K562 (cell line): ENCODE results near the gene POLA1. TPM values are rescaled to one million over a fixed set of nuclear protein-coding genes. Genes with fewer than 3 reads are reported as not detected.

Source experiments
- ATAC-seq: fragments of 200-7000 bp; cut with Tn5 transposase; 3 replicates; pipeline ENCODE4 v1.9.1; 2020; ENCODE audit warnings: moderate library complexity
- BruUV-seq: library from RNA; stranded (reverse); fragments of 400-500 nt; replicated peaks from 2 replicates; lab custom pipeline; 2021; lab: Mats Ljungman, UMichigan
- CTCF ChIA-PET: fragments of 300-600 bp; formaldehyde crosslinking; extraction: SDS; loops from one replicate; lab custom pipeline; 2021; ENCODE audit warnings: low intra/inter-chr PET ratio; lab: Yijun Ruan, JAX
- POLR2A ChIA-PET: fragments of 300-600, 350-650 bp; sonication (Branson Sonifier 250); formaldehyde crosslinking; extraction: SDS; loops from one replicate; lab custom pipeline; 2021; ENCODE audit warnings: antibody characterized with exemption, inconsistent platforms; lab: Yijun Ruan, JAX
- DNase-seq, 4 experiments: peaks; one replicate each; pipeline versions ENCODE4 v3.0.0 to v3.0.0-alpha.2; 2011 to 2018; ENCODE audit warnings: low spot score in 3 of 4, mixed read lengths in 3 of 4; ENCODE audit errors: extremely low read depth in 1 of 4
- FAIRE-seq: peaks from 2 replicates; lab custom pipeline; 2011; peaks lifted over from hg19 to GRCh38; lab: Jason Lieb, UNC
- H2AFZ ChIP-seq: 2 replicates; pipeline ENCODE4 v1.6.0; 2011; ENCODE audit warnings: low read depth, low read length, control low read depth, inconsistent platforms
- H3K27ac ChIP-seq: fragments of 200-600 bp; 3 replicates; pipeline ENCODE4 v1.8.0; 2011; ENCODE audit warnings: low read depth, mild to moderate bottlenecking, control low read depth, inconsistent platforms, low read length, moderate library complexity, mixed read lengths; ENCODE audit errors: extremely low read depth
- H3K27me3 ChIP-seq, 2 experiments: fragments of 300-600 bp in 1 of 2; 2 replicates in 1 of 2; 3 replicates in 1 of 2; pipeline versions ENCODE4 v1.6.0 to v1.8.0; 2011; ENCODE audit warnings: inconsistent platforms in 2 of 2, low read length in 2 of 2, mild to moderate bottlenecking in 1 of 2, mixed read lengths in 1 of 2, moderate library complexity in 1 of 2; ENCODE audit not compliant: control insufficient read depth in 2 of 2, insufficient read depth in 2 of 2
- H3K36me3 ChIP-seq: fragments of 300-600 bp; 3 replicates; pipeline ENCODE4 v1.8.0; 2011; ENCODE audit warnings: mild to moderate bottlenecking, low read length, inconsistent platforms; ENCODE audit not compliant: control insufficient read depth, insufficient read depth
- H3K4me1 ChIP-seq, 2 experiments: fragments of 200-600 bp in 1 of 2; replicated peaks in 1 of 2; 2 replicates in 1 of 2; 3 replicates in 1 of 2; pipeline versions ENCODE4 v1.5.1 to v1.8.0; 2011; ENCODE audit warnings: inconsistent platforms in 2 of 2, low read length in 2 of 2, mild to moderate bottlenecking in 1 of 2, mixed read lengths in 1 of 2, moderate library complexity in 1 of 2; ENCODE audit not compliant: control insufficient read depth in 2 of 2, insufficient read depth in 2 of 2
- H3K4me2 ChIP-seq: 2 replicates; pipeline ENCODE4 v1.6.1; 2011; ENCODE audit warnings: low read length, control low read depth, inconsistent platforms, mixed read lengths; ENCODE audit not compliant: insufficient read depth
- H3K4me3 ChIP-seq: fragments of 200-600 bp; sonication (generic), shearing (Covaris generic); 2 replicates; pipeline ENCODE4 v1.5.1; 2016; ENCODE audit warnings: control low read depth, inconsistent platforms
- H3K79me2 ChIP-seq: fragments of 200-600 bp; 3 replicates; pipeline ENCODE4 v1.8.0; 2011; ENCODE audit warnings: low read length, inconsistent platforms; ENCODE audit not compliant: control insufficient read depth, insufficient read depth
- H3K9ac ChIP-seq, 2 experiments: 2 replicates each; pipeline versions ENCODE4 v1.6.0 to v1.6.1; 2011; ENCODE audit warnings: low read depth in 2 of 2, low read length in 2 of 2, control low read depth in 1 of 2, inconsistent platforms in 1 of 2, mild to moderate bottlenecking in 1 of 2, mixed read lengths in 1 of 2; ENCODE audit not compliant: insufficient read depth in 1 of 2
- H3K9me1 ChIP-seq: one replicate; pipeline ENCODE4 v1.6.0; 2011; ENCODE audit warnings: inconsistent platforms, mild to moderate bottlenecking, low read length, moderate library complexity; ENCODE audit not compliant: control insufficient read depth, insufficient read depth
- H3K9me3 ChIP-seq: replicated peaks from 2 replicates; pipeline ENCODE4 v1.5.1; 2011; ENCODE audit warnings: low read depth, low read length, inconsistent platforms; ENCODE audit not compliant: control insufficient read depth, insufficient read depth
- H4K20me1 ChIP-seq: replicated peaks from 2 replicates; pipeline ENCODE4 v1.6.1; 2011; ENCODE audit warnings: low read length, inconsistent platforms, mixed read lengths; ENCODE audit not compliant: control insufficient read depth, insufficient read depth
- C11orf30 ChIP-seq: fragments of 450-650 bp; IDR thresholded peaks from 2 replicates; pipeline ENCODE4 v1.6.1; 2016; ENCODE audit warnings: low read depth, mild to moderate bottlenecking
- CBFA2T3 ChIP-seq: fragments of 450-650 bp; IDR thresholded peaks from 2 replicates; pipeline ENCODE4 v1.6.1; 2017
- CREBBP ChIP-seq: IDR thresholded peaks from one replicate; pipeline ENCODE4 v1.6.1; 2012; ENCODE audit warnings: low read depth, mild to moderate bottlenecking, control low read depth, inconsistent platforms, low read length
- FOXM1 ChIP-seq, 2 experiments: fragments of 450-650 bp in 1 of 2; sonication (generic) in 1 of 2; formaldehyde crosslinking in 1 of 2; IDR thresholded peaks; 2 replicates each; pipeline versions ENCODE4 v1.6.1 to v1.9.0; 2017 to 2022; ENCODE audit warnings: low read depth in 2 of 2, mild to moderate bottlenecking in 2 of 2, missing genetic modification reagents in 1 of 2, moderate library complexity in 1 of 2
- MAFG ChIP-seq: fragments of 450-650 bp; conservative IDR thresholded peaks from 2 replicates; pipeline ENCODE4 v1.6.1; 2016; ENCODE audit warnings: missing genetic modification characterization, missing compliant biosample characterization
- RNF219 ChIP-seq: fragments of 250-450 bp; sonication (Bioruptor Pico); IDR thresholded peaks from 2 replicates; pipeline ENCODE4 v1.5.0; 2022; ENCODE audit warnings: mild to moderate bottlenecking
- XRCC5 ChIP-seq: fragments of 200-400 bp; formaldehyde crosslinking; IDR thresholded peaks from 2 replicates; pipeline ENCODE4 v1.6.1; 2017; ENCODE audit warnings: low read depth, mild to moderate bottlenecking, low read length
- ZHX1 ChIP-seq: fragments of 150-350 bp; conservative IDR thresholded peaks from 2 replicates; pipeline ENCODE4 v1.6.1; 2014; ENCODE audit warnings: low read length
- ZNF395 ChIP-seq: fragments of 200-800 bp; sonication (Bioruptor generic); IDR thresholded peaks from 2 replicates; pipeline ENCODE4 v1.6.1; 2017; ENCODE audit warnings: missing genetic modification characterization, missing compliant biosample characterization
- ZNF592 ChIP-seq: fragments of 450-650 bp; IDR thresholded peaks from 2 replicates; pipeline ENCODE4 v1.6.1; 2017; ENCODE audit warnings: antibody characterized with exemption, mild to moderate bottlenecking
- ZNF696 ChIP-seq: fragments of 250-450 bp; sonication (Bioruptor Pico); conservative IDR thresholded peaks from 2 replicates; pipeline ENCODE4 v1.4.0; 2020; ENCODE audit warnings: mild to moderate bottlenecking, moderate library complexity
- ZNF785 ChIP-seq: fragments of 250-450 bp; sonication (Bioruptor Pico); IDR thresholded peaks from 2 replicates; pipeline ENCODE4 v1.4.0; 2020; ENCODE audit warnings: mild to moderate bottlenecking
- WGBS: fragments of 100-300 bp; shearing (Covaris generic); methylation state at CpG from one replicate; pipeline ENCODE4 v1.1.6; 2016; ENCODE audit warnings: low coverage, mixed read lengths; ENCODE audit not compliant: insufficient coverage; ENCODE audit errors: missing lambda C conversion rate; 5-methylcytosine and 5-hydroxymethylcytosine counted together
- in situ Hi-C: fragments of 300-500 bp; cut with MboI; formaldehyde crosslinking; loops from 4 replicates; pipeline ENCODE4 v1.15.0; 2018; ENCODE audit warnings: inconsistent platforms, mixed read lengths
- intact Hi-C: fragments of 100-400 bp; cut with micrococcal nuclease; formaldehyde crosslinking; loops from 2 replicates; pipeline ENCODE4 v1.14.2; 2022
- polyA plus RNA-seq, 8 experiments: library from polyadenylated mRNA; depleted of rRNA in 4 of 8; stranded (reverse) in 5 of 8; unstranded in 3 of 8; fragments of >200 nt; fragmentation: Nextera tagmentation in 2 of 8; fragmentation: Illumina TruSeq in 1 of 8; extraction: Ambion mirVana in 2 of 8; extraction: Trizol in 1 of 8; gene quantifications; 2 replicates each; pipeline versions ENCODE4 v1.2.1 to v1.2.3, GENCODE V29; 2011 to 2014; ENCODE audit warnings: inconsistent platforms in 1 of 8, missing spikeins in 1 of 8
- total RNA-seq, 7 experiments: library from RNA; depleted of rRNA in 6 of 7; stranded (reverse); fragments of >200 nt in 6 of 7; fragmentation: Illumina TruSeq in 2 of 7; extraction: Trizol in 2 of 7; gene quantifications; 2 replicates each; pipeline versions ENCODE4 v1.2.1 to v1.2.3, GENCODE V29; 2011 to 2021; ENCODE audit warnings: low replicate concordance in 1 of 7

Gene POLA1
- total and polyA plus RNA-seq, 9 of the 15 experiments (the other 6 are each of a cell fraction or from before 2014, with no cell fraction given) = 8.6 to 48.4 (median 27.4) TPM

- H4K20me1 ChIP-seq = no peaks in the 10 kb centered on the region
- H3K9me1 ChIP-seq = no peaks in the 10 kb centered on the region
- H3K27ac ChIP-seq = peak overlapping the region; percentile 8; the same call in 1 of the 3 replicates
- no TSS peak for BruUV-seq
- 19% methylated on average over 2 of the region's 2 CpGs for WGBS
- no peaks in the 10 kb centered on the region for H3K79me2 ChIP-seq
- no peak overlapping the region for H3K9ac ChIP-seq
- H3K27me3 ChIP-seq = no peaks in the 10 kb centered on the region
- peaks cover 17% of the 10 kb centered on the region; the same call in 2 of the 3 replicates for H3K36me3 ChIP-seq
- intact Hi-C loops = no loop called here
- ChIA-PET POLR2A (no interaction called here), CTCF (no interaction called here)
- ATAC-seq (peak; percentile 65; the same call in 2 of the 3 replicates), DNase-seq (no peak), FAIRE-seq (no peak)
- H2AFZ ChIP-seq = no peak overlapping the region
- no peaks in the 10 kb centered on the region; a peak in 2 of 5 replicates for H3K4me1 ChIP-seq
- in situ Hi-C loops = no loop called here
- H3K4me2 ChIP-seq = no peak overlapping the region; the same call in 1 of the 2 replicates
- no peaks in the 10 kb centered on the region for H3K9me3 ChIP-seq
- no peak overlapping the region for H3K4me3 ChIP-seq
- peak; percentile 69; the same call in 1 of the 2 replicates for TF ChIP-seq ZNF592
- TF ChIP-seq CREBBP = no peak
- no peak for TF ChIP-seq ZNF696 (CRISPR knock-in tag)
- TF ChIP-seq CBFA2T3 = no peak
- TF ChIP-seq ZNF785 (CRISPR knock-in tag) = no peak
- no peak for TF ChIP-seq FOXM1 (IDR thresholded peaks at IDR 0.05; ENCODE audit: low read depth)
- TF ChIP-seq FOXM1 (CRISPR knock-in tag; IDR thresholded peaks at IDR 0.05; ENCODE audit: low read depth) = no peak
- no peak for TF ChIP-seq ZHX1
- peak; percentile 72; the same call in 1 of the 2 replicates for TF ChIP-seq C11orf30
- no peak for TF ChIP-seq ZNF395 (CRISPR knock-in tag)
- TF ChIP-seq XRCC5 = no peak
- TF ChIP-seq RNF219 (CRISPR knock-in tag) = no peak
- TF ChIP-seq MAFG (tag) = peak; percentile 77
Observed at GRCh38 chrX:24862343-24862742, 168.6 kb downstream of the POLA1 start.
